Measurements from ENCODE around the gene TSPEAR.

DNA sequence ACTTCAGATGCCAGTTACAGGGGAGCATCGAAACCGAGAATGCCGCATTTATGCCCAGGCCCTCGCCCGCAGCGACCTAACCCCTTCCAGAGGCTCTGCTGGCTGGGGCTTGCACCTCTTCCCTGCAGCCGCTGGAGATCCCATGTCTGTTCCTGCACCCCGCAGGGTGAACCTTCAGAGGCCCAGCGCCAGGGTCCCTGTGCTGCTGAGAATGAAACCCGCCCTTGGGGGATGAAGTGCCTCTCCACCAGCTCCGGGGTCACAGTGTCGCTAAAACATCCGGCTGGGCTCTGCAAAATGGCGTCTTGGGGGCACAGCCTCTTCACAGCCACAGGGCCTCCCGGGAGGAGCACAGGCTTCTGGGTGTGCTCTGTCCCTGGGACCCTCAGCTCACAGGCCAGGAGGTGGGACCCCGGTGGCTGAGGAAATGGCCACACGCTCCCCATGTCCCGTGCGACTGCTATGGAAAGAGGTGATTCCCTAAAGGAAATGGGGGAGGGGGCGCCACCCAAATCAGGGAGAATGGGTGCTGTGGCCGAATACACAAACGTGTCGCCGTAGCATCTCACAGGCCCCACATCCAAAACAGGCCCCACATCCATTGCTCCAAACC, 39.9 kb upstream of the TSPEAR start:
- TF ChIP-seq GLI4 (CRISPR knock-in tag; IDR thresholded peaks at IDR 0.05; ENCODE audit: borderline replicate concordance), result no peak
- TF ChIP-seq EZH2 (conservative IDR thresholded peaks at IDR 0.05; ENCODE audit: low read depth, low read length), result no peak
- TF ChIP-seq ZNF510 (CRISPR knock-in tag; IDR thresholded peaks at IDR 0.05; ENCODE audit: low read depth), result no peak
